ENCODE results near the gene PUS10. TPM values are rescaled to one million over a fixed set of nuclear protein-coding genes. Genes with fewer than 3 reads are reported as not detected.

The PUS10 gene
- total and polyA plus RNA-seq, 12 donors = 2.2 to 10.6 (median 6.3) TPM

- no peaks in the 10 kb centered on the region for H3K27me3 ChIP-seq
- H3K4me3 ChIP-seq = no peak overlapping the region
- no peak for TF ChIP-seq POLR2A (IDR thresholded peaks at IDR 0.05)
- no peak for TF ChIP-seq CTCF (IDR thresholded peaks at IDR 0.05)
- intact Hi-C loops (cut with DNase I) = no loop called here
- H3K27ac ChIP-seq = no peak overlapping the region
- no peaks in the 10 kb centered on the region for H3K4me1 ChIP-seq (replicated peaks in 1 of 2)
- no peak for DNase-seq
- WGBS, 4 donors = 87 to 96% (median 89%) methylated on average over 3 of the region's 3 CpGs
- peaks cover 0 to 5% (median 0%) of the 10 kb centered on the region in 3 donors for H3K9me3 ChIP-seq (replicated peaks in 1 of 3)
- no peaks in the 10 kb centered on the region for H3K36me3 ChIP-seq (replicated peaks in 1 of 2)
These were observed 12.3 kb downstream of the PUS10 start for GRCh38 chr2:61005736-61006135.

GRCh38 chr2:60998628-60999545 lies 19.2 kb downstream of the PUS10 start:
- TF ChIP-seq POLR2A (IDR thresholded peaks at IDR 0.05) (no peak), CTCF (IDR thresholded peaks at IDR 0.05) (peak; percentile 43 to 77 (median 62))
- Histone ChIP-seq H3K27me3 (no peaks in the 10 kb centered on the region), H3K9me3 (replicated peaks in 1 of 3) (no peaks in the 10 kb centered on the region), H3K4me1 (replicated peaks in 1 of 2) (no peaks in the 10 kb centered on the region), H3K36me3 (replicated peaks in 1 of 2) (no peaks in the 10 kb centered on the region), H3K27ac (no peak overlapping the region), H3K4me3 (no peak overlapping the region)
- intact Hi-C loops (cut with DNase I) = loop anchor here (5.0 to 10.0 kb wide), 3 partner anchors 184 to 292 kb away; no protein-coding TSS in a partner anchor
- DNase-seq = no peak
- 78 to 88% (median 82%) methylated on average over 4 of the region's 4 CpGs for WGBS, 4 donors

GRCh38 chr2:60994131-60994530 lies 23.9 kb downstream of the PUS10 start:
- Histone ChIP-seq H3K4me1 (replicated peaks in 1 of 2) (no peaks in the 10 kb centered on the region), H3K27me3 (no peaks in the 10 kb centered on the region), H3K9me3 (replicated peaks in 1 of 3) (no peaks in the 10 kb centered on the region), H3K27ac (no peak overlapping the region), H3K36me3 (replicated peaks in 1 of 2) (no peaks in the 10 kb centered on the region), H3K4me3 (no peak overlapping the region)
- DNase-seq = no peak
- TF ChIP-seq POLR2A (IDR thresholded peaks at IDR 0.05) (no peak), CTCF (IDR thresholded peaks at IDR 0.05) (no peak)
- intact Hi-C loops (cut with DNase I) = loop anchor here in 1 of 2 donors (10.0 kb wide), 2 partner anchors 179 to 279 kb away; no protein-coding TSS in a partner anchor

GRCh38 chr2:60992985-60993392 lies 25.1 kb downstream of the PUS10 start:
- DNase-seq = peak in 2 of 7 donors; percentile 12 to 31

More at GRCh38 chr2:60992985-60993392, 25.1 kb downstream of the PUS10 start:
- peak overlapping the region in 2 of 5 donors; percentile 1 to 38 for H3K27ac ChIP-seq
- TF ChIP-seq CTCF (IDR thresholded peaks at IDR 0.05) (no peak), POLR2A (IDR thresholded peaks at IDR 0.05) (no peak)
- intact Hi-C loops (cut with DNase I) = loop anchor here in 1 of 2 donors (10.0 kb wide), 2 partner anchors 178 to 278 kb away; no protein-coding TSS in a partner anchor
- no peaks in the 10 kb centered on the region for H3K36me3 ChIP-seq (replicated peaks in 1 of 2)
- no peak overlapping the region for H3K4me3 ChIP-seq
- H3K27me3 ChIP-seq = no peaks in the 10 kb centered on the region
- no peaks in the 10 kb centered on the region for H3K4me1 ChIP-seq (replicated peaks in 1 of 2)
- 81 to 93% (median 84%) methylated on average over 6 to 7 of the region's 7 CpGs for WGBS, 4 donors
- no peaks in the 10 kb centered on the region for H3K9me3 ChIP-seq (replicated peaks in 1 of 3)

All from adrenal gland (tissue), 12 donors.